ENCODE measurements around the gene CD37. TPM values are rescaled to one million over a fixed set of nuclear protein-coding genes. Genes with fewer than 3 reads are reported as not detected.

The CD37 gene, protein sequence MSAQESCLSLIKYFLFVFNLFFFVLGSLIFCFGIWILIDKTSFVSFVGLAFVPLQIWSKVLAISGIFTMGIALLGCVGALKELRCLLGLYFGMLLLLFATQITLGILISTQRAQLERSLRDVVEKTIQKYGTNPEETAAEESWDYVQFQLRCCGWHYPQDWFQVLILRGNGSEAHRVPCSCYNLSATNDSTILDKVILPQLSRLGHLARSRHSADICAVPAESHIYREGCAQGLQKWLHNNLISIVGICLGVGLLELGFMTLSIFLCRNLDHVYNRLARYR
- not detected in 5 replicates for total RNA-seq (2022; extraction: Qiagen RNA extraction; ENCODE audit: low read depth)

DNA sequence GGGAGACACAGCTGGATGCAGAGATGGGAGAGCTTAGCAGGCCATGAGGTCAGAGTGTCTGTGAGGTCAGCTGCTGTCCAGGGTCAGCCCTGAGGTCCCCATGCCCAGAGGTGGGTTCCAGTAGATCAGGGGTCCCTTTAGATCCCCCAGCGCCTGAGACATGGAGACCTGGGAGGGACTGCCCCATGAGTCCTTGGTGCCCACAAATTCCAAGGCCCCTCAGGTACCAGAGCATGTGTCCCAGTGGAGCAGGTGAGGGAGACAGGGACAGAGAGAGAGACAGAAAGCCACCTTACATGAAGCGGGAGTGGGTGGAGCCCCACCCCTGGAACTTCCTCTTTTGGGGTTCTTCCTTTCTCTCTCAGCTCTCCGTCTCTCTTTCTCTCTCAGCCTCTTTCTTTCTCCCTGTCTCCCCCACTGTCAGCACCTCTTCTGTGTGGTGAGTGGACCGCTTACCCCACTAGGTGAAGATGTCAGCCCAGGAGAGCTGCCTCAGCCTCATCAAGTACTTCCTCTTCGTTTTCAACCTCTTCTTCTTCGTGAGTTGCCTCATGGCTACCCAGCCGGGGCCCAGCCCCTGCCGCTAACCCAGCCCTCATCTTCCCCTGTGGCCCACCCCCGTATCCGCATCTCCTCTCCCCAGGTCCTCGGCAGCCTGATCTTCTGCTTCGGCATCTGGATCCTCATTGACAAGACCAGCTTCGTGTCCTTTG is at the start of gene CD37:
CD37 (plus strand) TSS at position 336 of the 713 bp plus-strand sequence; CDS start at position 471, 135 bp downstream.

DNA sequence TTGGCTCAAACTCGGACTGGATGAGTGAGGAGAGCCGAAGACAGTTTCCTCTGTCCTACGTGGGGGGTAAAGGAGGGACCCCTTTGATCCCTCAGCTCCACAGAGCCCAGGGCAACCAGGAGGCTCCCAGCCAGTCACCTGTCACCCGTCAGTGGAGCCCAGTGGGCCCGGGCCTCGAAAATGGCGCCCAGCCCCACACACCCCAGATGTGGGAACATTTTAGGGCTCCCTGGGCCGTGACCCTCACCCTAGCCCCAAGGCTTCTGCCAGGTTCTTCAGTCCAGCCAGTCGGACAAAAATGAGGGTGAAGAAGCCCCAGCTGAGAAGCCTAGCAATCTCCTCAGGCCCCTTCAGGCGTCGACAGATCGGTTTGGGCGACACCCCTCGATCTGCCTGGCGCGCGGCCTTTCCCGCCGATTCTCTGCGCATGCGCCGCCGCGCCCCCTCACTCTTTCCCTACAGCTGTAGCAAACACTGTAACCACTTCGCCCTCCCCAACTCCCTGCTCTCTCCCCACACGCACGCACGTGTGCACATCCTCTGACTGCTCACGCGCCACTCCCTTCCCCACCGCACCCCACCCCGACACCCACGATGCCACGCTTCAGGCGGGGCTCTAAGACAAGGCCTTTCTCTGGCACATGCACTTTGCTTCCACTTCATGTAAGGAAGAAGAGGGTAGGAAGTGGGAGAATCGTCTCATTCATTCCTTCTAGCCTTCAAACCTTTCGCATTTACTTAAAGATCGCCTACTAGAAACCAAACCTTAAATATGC is 10.2 kb upstream of the CD37 start, which contains the start of gene SLC6A16:
SLC6A16 (minus strand) TSS at position 391 of the 776 bp plus-strand sequence. CDS start 13,844 bp downstream, outside the sequence.

DNA sequence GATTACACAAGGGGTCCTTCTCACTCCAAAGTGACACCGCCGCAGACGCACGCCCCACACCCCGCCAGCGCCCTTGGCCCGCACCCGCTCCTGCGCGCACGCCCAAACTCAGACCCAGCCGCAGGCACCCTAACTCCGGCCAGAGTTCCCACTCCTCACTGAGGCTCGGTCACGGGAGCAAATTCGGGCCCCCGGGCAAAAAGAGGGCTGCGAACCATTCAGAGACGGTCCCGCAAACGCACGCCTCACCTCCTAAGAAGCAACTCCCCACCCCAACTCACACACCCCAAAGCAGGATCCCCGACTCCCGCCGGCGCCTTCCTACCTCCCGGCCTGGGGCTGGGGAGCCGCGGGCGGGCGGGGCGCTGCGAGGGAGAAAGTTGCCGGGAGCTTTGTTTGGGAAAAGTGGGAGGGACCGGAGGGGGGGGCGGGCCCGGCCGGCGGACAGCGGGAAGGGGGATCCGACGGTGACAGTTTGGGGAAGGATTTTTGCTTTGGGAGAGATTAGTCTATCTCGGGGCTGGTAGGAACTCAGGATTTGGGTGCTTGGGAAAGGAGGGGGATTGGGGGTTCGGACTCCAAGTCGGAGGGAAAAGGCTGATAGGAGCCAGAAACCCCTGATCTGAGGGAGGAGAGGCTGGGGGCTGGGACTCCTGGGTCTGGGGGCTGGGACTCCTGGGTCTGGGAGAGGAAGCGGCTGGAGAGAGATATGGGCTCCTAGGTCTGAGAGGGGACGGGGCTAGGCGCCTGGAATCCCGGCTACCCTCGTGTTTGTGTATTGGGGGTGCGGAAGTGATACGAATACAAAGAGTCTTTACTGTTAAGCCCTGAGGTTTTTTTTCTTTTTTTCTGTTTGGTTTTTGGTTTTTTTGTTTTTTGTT is 27.1 kb downstream of the CD37 start, which contains the start of gene TEAD2:
TEAD2 (minus strand) TSS at position 369 of the 881 bp plus-strand sequence. CDS start 2,341 bp downstream, outside the sequence.

DNA sequence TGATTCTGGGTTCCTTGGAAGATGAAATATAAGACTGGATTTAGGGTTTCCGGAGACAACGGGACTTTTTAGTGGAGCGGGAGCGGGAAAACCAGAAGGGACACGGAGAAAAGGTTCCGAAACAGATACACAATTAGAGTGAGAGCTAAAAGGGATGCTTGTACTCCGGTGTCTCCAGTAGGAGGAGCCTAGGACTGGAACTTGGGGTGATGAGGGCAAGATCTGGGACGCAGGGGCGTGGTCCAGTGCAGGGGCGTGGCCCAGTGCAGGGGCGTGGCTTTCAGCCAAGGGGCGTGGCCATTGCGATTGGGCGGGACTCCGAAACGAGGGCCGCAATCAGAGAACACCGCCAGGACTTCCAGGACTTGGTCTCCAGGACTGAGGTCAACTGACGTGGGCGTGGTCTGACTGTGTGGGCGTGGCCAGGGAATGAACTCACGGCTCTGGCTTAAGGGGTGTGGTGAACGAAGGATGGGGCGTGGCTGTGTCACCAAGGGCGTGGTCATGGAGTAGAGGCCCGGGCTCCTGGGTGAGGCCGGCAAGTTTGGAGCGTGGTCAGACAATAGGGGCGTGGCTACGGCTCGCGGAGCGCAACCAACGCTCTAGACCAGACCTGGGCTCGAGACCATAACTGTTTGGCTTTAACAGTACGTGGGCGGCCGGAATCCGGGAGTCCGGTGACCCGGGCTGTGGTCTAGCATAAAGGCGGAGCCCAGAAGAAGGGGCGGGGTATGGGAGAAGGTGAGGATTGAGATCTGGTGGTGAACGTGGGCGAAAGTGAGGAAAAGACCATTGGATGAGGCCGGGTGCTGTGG is 28.3 kb downstream of the CD37 start, which contains the start of gene DKKL1:
DKKL1 (plus strand) TSS at position 610 of the 815 bp plus-strand sequence; CDS start at position 732, 122 bp downstream.

DNA sequence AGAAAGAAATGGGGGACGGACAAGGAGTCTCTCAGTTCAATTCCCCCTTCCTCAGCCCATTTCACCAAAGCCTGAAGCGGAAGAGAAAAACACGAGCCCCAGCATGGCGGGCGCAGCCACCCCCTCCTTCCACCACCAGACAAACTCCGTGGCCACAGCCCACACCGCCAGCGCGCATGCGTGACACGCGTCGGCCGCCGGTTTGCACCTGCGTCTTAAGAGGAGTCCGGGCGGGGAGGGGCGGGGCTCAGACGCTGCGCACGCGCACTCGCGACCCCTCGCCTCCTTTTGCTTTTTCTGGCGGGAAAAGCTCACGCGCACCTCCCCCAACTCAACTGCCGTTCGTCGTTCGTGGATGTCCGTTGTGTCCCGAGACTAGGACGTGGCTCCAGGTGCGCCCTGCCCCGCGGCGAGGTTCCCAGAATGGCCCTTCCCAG is 52.7 kb downstream of the CD37 start, which contains the start of gene KASH5:
KASH5 (plus strand) TSS at position 314 of the 437 bp plus-strand sequence. CDS start 2,635 bp downstream, outside the sequence.

Other genes starting within 250 kb of the CD37 start
- gene SNRNP70, start 250.0 kb upstream of the CD37 start, total RNA-seq (2022; extraction: Qiagen RNA extraction; ENCODE audit: low read depth), result 283 to 359 TPM (median 313 TPM) in 5 replicates
- gene LIN7B, start 221.0 kb upstream of the CD37 start, total RNA-seq (2022; extraction: Qiagen RNA extraction; ENCODE audit: low read depth), result 4.9 to 7.1 TPM (median 5.6 TPM) in 5 replicates
- gene C19orf73, start 216.3 kb upstream of the CD37 start, total RNA-seq (2022; extraction: Qiagen RNA extraction; ENCODE audit: low read depth), result 1.3 to 2.2 TPM (median 2.0 TPM) in 5 replicates
- 6.5 to 8.7 TPM (median 7.2 TPM) in 5 replicates for gene PPFIA3, start 215.9 kb upstream of the CD37 start, total RNA-seq (2022; extraction: Qiagen RNA extraction; ENCODE audit: low read depth)
- gene HRC, start 180.0 kb upstream of the CD37 start, total RNA-seq (2022; extraction: Qiagen RNA extraction; ENCODE audit: low read depth), result 0.03 TPM in 1 of 5 replicates, not detected in the others
- 7.3 to 8.9 TPM (median 8.6 TPM) in 5 replicates for gene TRPM4, start 177.6 kb upstream of the CD37 start, total RNA-seq (2022; extraction: Qiagen RNA extraction; ENCODE audit: low read depth)
- gene SLC6A16, start 10.2 kb upstream of the CD37 start, total RNA-seq (2022; extraction: Qiagen RNA extraction; ENCODE audit: low read depth), result 1.1 to 1.6 TPM (median 1.2 TPM) in 5 replicates
- gene TEAD2, start 27.0 kb downstream of the CD37 start, total RNA-seq (2022; extraction: Qiagen RNA extraction; ENCODE audit: low read depth), result 14.1 to 23.1 TPM (median 18.6 TPM) in 5 replicates
- 0.33 to 0.78 TPM (median 0.62 TPM) in 5 replicates for gene DKKL1, start 28.5 kb downstream of the CD37 start, total RNA-seq (2022; extraction: Qiagen RNA extraction; ENCODE audit: low read depth)
- gene KASH5, start 52.8 kb downstream of the CD37 start, total RNA-seq (2022; extraction: Qiagen RNA extraction; ENCODE audit: low read depth), result not detected in 5 replicates
- gene PTH2, start 88.0 kb downstream of the CD37 start, total RNA-seq (2022; extraction: Qiagen RNA extraction; ENCODE audit: low read depth), result not detected in 5 replicates
- 0.07 to 0.22 TPM (median 0.18 TPM) in 4 of 5 replicates, not detected in the other for gene GFY, start 90.0 kb downstream of the CD37 start, total RNA-seq (2022; extraction: Qiagen RNA extraction; ENCODE audit: low read depth)
- gene SLC17A7, start 106.1 kb downstream of the CD37 start, total RNA-seq (2022; extraction: Qiagen RNA extraction; ENCODE audit: low read depth), result 0.49 to 0.63 TPM (median 0.61 TPM) in 5 replicates
- 87.2 to 97.5 TPM (median 96.7 TPM) in 5 replicates for gene PIH1D1, start 116.4 kb downstream of the CD37 start, total RNA-seq (2022; extraction: Qiagen RNA extraction; ENCODE audit: low read depth)
- gene ALDH16A1, start 117.8 kb downstream of the CD37 start, total RNA-seq (2022; extraction: Qiagen RNA extraction; ENCODE audit: low read depth), result 14.5 to 29.0 TPM (median 22.6 TPM) in 5 replicates
- gene FLT3LG, start 138.8 kb downstream of the CD37 start, total RNA-seq (2022; extraction: Qiagen RNA extraction; ENCODE audit: low read depth), result 0.68 to 1.7 TPM (median 1.2 TPM) in 5 replicates
- 3,835 to 4,657 TPM (median 3,991 TPM) in 5 replicates for gene RPL13A, start 152.2 kb downstream of the CD37 start, total RNA-seq (2022; extraction: Qiagen RNA extraction; ENCODE audit: low read depth)
- gene RPS11, start 161.0 kb downstream of the CD37 start, total RNA-seq (2022; extraction: Qiagen RNA extraction; ENCODE audit: low read depth), result 3,649 to 5,162 TPM (median 3,839 TPM) in 5 replicates
- gene FCGRT, start 177.3 kb downstream of the CD37 start, total RNA-seq (2022; extraction: Qiagen RNA extraction; ENCODE audit: low read depth), result 26.1 to 29.8 TPM (median 28.3 TPM) in 5 replicates
- 1.5 to 2.1 TPM (median 1.7 TPM) in 5 replicates for gene RCN3, start 192.6 kb downstream of the CD37 start, total RNA-seq (2022; extraction: Qiagen RNA extraction; ENCODE audit: low read depth)
- 84.6 to 109 TPM (median 95.2 TPM) in 5 replicates for gene NOSIP, start 245.2 kb downstream of the CD37 start, total RNA-seq (2022; extraction: Qiagen RNA extraction; ENCODE audit: low read depth)
- gene PRRG2, start 245.9 kb downstream of the CD37 start, total RNA-seq (2022; extraction: Qiagen RNA extraction; ENCODE audit: low read depth), result 0.54 to 1.2 TPM (median 0.87 TPM) in 5 replicates